Naive thymus-derived CD8-positive, alpha-beta T cell (primary cell): Measurements from ENCODE around the gene GNAL. TPM values are rescaled to one million over a fixed set of nuclear protein-coding genes. Genes with fewer than 3 reads are reported as not detected.

Experiments
- ATAC-seq, 2 donors: fragments of 150-1000 bp; cut with Tn5 transposase in 1 of 2; sonication (Bioruptor Pico), chemical (Tn5 transposase) in 1 of 2; 1 replicate in 1 of 2; 2 replicates in 1 of 2; pipeline ENCODE4 v1.10.0; 2021; ENCODE audit warnings: mild to moderate bottlenecking in 2 of 2, moderate library complexity in 2 of 2
- POLR2A ChIA-PET: fragments of 350-600 bp; sonication (Branson Sonifier 250); formaldehyde crosslinking; loops from one replicate; lab custom pipeline; 2021; ENCODE audit warnings: antibody characterized with exemption; lab: Charles Lee
- DNase-seq, 10 donors: peaks; one replicate each; pipeline versions ENCODE4 v3.0.0 to v3.0.0-alpha.2; 2020 to 2022
- H3K27ac Mint-ChIP-seq, 10 donors: one replicate each; pipeline ENCODE4 v1.8.0; 2020 to 2022; ENCODE audit warnings: mild to moderate bottlenecking in 10 of 10, mixed read lengths in 10 of 10, moderate library complexity in 4 of 10, inconsistent platforms in 1 of 10
- H3K27me3 Mint-ChIP-seq, 5 donors: one replicate each; pipeline ENCODE4 v1.8.0; 2021 to 2022; ENCODE audit warnings: mixed read lengths in 5 of 5
- H3K36me3 Mint-ChIP-seq, 3 donors: one replicate each; pipeline ENCODE4 v1.8.0; 2020 to 2022; ENCODE audit warnings: mixed read lengths in 3 of 3, mild to moderate bottlenecking in 2 of 3, inconsistent platforms in 1 of 3
- H3K4me1 Mint-ChIP-seq, 4 donors: one replicate each; pipeline ENCODE4 v1.8.0; 2021 to 2022; ENCODE audit warnings: mixed read lengths in 4 of 4
- H3K4me3 Mint-ChIP-seq, 10 donors: one replicate each; pipeline ENCODE4 v1.8.0; 2020 to 2022; ENCODE audit warnings: mild to moderate bottlenecking in 10 of 10, mixed read lengths in 10 of 10, moderate library complexity in 6 of 10, inconsistent platforms in 1 of 10
- H3K9me3 Mint-ChIP-seq, 9 donors: one replicate each; pipeline ENCODE4 v1.8.0; 2020 to 2022; ENCODE audit warnings: mixed read lengths in 9 of 9, mild to moderate bottlenecking in 3 of 9, inconsistent platforms in 1 of 9, moderate library complexity in 1 of 9
- polyA plus RNA-seq, 3 donors: library from polyadenylated mRNA; unstranded; fragments of 300-500 nt; fragmentation: Illumina TruSeq; gene quantifications; one replicate each; pipeline ENCODE4 v1.2.3, GENCODE V29; 2021
- total RNA-seq, 8 experiments: library from RNA in 2 of 8; stranded (reverse) in 2 of 8; gene quantifications; one replicate each; pipeline ENCODE4 v1.2.3 and lab custom pipeline; 2021 to 2026

The GNAL gene
- total and polyA plus RNA-seq, 5 experiments from 2014 or later = 0.06 to 1.1 (median 0.41) TPM; not detected in 1

GRCh38 chr18:11865071-11865470, 176.0 kb downstream of the GNAL start:
- H3K4me1 Mint-ChIP-seq = peaks cover 0 to 4% (median 2%) of the 10 kb centered on the region in 4 donors
- H3K27ac Mint-ChIP-seq = peak overlapping the region in 1 of 10 donors; percentile 49
- H3K9me3 Mint-ChIP-seq = no peaks in the 10 kb centered on the region
- peaks cover 2 to 29% (median 4%) of the 10 kb centered on the region in 5 donors for H3K27me3 Mint-ChIP-seq
- POLR2A ChIA-PET = interaction anchor here (0.7 kb wide), 1 partner anchor 45 kb away, joined by 4 read pairs; no protein-coding TSS in a partner anchor
- ATAC-seq = no peak
- H3K4me3 Mint-ChIP-seq = no peak overlapping the region
- no peaks in the 10 kb centered on the region for H3K36me3 Mint-ChIP-seq
- DNase-seq = no peak

- no peak overlapping the region for H3K27ac Mint-ChIP-seq
- H3K36me3 Mint-ChIP-seq = no peaks in the 10 kb centered on the region
- POLR2A ChIA-PET = no interaction called here
- no peak for DNase-seq
- H3K27me3 Mint-ChIP-seq = peaks cover 2 to 29% (median 4%) of the 10 kb centered on the region in 5 donors
- peaks cover 0 to 4% (median 2%) of the 10 kb centered on the region in 4 donors for H3K4me1 Mint-ChIP-seq
- ATAC-seq = no peak
- H3K4me3 Mint-ChIP-seq = no peak overlapping the region
- H3K9me3 Mint-ChIP-seq = no peaks in the 10 kb centered on the region
Measured at GRCh38 chr18:11866329-11866728, 177.3 kb downstream of the GNAL start.

DNA sequence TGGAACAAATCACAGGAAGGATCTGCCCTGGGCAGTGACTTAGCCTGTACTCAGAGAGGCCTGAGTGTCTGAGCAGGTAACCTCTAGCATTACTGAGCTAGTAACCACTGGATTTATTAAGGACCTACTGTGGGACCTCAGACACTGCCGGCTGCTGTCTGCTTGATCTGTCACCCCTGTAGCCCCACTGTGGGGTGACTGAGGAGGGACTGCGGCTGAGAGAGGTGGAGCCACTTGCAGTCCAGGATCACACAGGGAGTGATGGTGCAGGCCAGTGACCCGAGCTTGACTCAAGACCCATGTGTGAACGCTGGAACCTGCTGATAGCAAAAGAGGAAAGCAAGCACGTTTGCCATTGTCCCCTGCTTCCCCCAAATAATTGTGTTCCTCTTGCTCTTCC, 177.7 kb downstream of the GNAL start:
- Mint-ChIP-seq H3K4me1 (peaks cover 0 to 4% (median under 1%) of the 10 kb centered on the region in 4 donors), H3K27me3 (peaks cover 2 to 29% (median 6%) of the 10 kb centered on the region in 5 donors), H3K4me3 (no peak overlapping the region), H3K9me3 (no peaks in the 10 kb centered on the region), H3K36me3 (no peaks in the 10 kb centered on the region), H3K27ac (no peak overlapping the region)
- no peak for ATAC-seq
- no peak for DNase-seq
- POLR2A ChIA-PET = no interaction called here

- Mint-ChIP-seq H3K4me1 (peaks cover 0 to 4% (median 0%) of the 10 kb centered on the region in 4 donors), H3K9me3 (no peaks in the 10 kb centered on the region), H3K27me3 (peaks cover 2 to 29% (median 6%) of the 10 kb centered on the region in 5 donors), H3K4me3 (no peak overlapping the region), H3K36me3 (no peaks in the 10 kb centered on the region), H3K27ac (no peak overlapping the region)
- POLR2A ChIA-PET = no interaction called here
- DNase-seq (no peak), ATAC-seq (no peak)
Measured at GRCh38 chr18:11868230-11868629, 179.2 kb downstream of the GNAL start.

DNA sequence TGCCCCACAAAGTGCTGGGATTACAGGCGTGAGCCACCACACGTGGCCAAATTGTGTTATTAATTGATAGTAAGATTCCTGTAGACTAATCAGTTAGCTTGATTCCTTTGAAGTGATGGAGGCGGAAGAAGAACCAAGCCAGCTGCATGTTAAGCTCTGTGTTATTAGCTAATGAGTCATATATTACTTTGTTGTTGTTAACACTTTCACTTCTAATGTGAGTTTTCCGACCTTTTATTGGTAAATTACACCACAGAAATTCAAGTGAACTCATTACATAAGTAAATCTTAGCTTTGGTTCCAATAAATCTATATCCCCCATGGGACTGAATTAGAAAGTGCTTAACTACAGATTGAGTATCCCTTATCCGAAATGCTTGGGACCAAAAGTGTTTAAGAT, 182.4 kb downstream of the GNAL start:
- Mint-ChIP-seq H3K4me3 (no peak overlapping the region), H3K4me1 (peaks cover 0 to 4% (median under 1%) of the 10 kb centered on the region in 4 donors), H3K9me3 (peaks cover 0 to 9% (median 0%) of the 10 kb centered on the region in 9 donors), H3K27me3 (peaks cover 0 to 13% (median 2%) of the 10 kb centered on the region in 5 donors), H3K27ac (no peak overlapping the region), H3K36me3 (peaks cover 0 to 3% (median 0%) of the 10 kb centered on the region in 3 donors)
- POLR2A ChIA-PET = no interaction called here
- ATAC-seq (no peak), DNase-seq (no peak)

GRCh38 chr18:11872479-11873136, 183.5 kb downstream of the GNAL start:
- Mint-ChIP-seq H3K4me3 (no peak overlapping the region), H3K4me1 (peaks cover 0 to 4% (median under 1%) of the 10 kb centered on the region in 4 donors), H3K9me3 (peaks cover 0 to 9% (median 0%) of the 10 kb centered on the region in 9 donors), H3K36me3 (peaks cover 0 to 3% (median 0%) of the 10 kb centered on the region in 3 donors), H3K27ac (no peak overlapping the region), H3K27me3 (peaks cover 0 to 7% (median 0%) of the 10 kb centered on the region in 5 donors)
- POLR2A ChIA-PET = no interaction called here
- DNase-seq (peak in 2 of 10 donors; percentile 9 to 11), ATAC-seq (no peak)

- Mint-ChIP-seq H3K36me3 (peaks cover 0 to 3% (median 0%) of the 10 kb centered on the region in 3 donors), H3K4me1 (peaks cover 0 to 2% (median 0%) of the 10 kb centered on the region in 4 donors), H3K9me3 (peaks cover 0 to 9% (median 0%) of the 10 kb centered on the region in 9 donors), H3K4me3 (no peak overlapping the region), H3K27ac (no peak overlapping the region), H3K27me3 (peaks cover 0 to 2% (median 0%) of the 10 kb centered on the region in 5 donors)
- POLR2A ChIA-PET = interaction anchor here (1.0 kb wide), 1 partner anchor 22 kb away, joined by 3 read pairs; no protein-coding TSS in a partner anchor
- ATAC-seq = no peak
- no peak for DNase-seq
Measured at GRCh38 chr18:11873670-11874340, 184.7 kb downstream of the GNAL start.

DNA sequence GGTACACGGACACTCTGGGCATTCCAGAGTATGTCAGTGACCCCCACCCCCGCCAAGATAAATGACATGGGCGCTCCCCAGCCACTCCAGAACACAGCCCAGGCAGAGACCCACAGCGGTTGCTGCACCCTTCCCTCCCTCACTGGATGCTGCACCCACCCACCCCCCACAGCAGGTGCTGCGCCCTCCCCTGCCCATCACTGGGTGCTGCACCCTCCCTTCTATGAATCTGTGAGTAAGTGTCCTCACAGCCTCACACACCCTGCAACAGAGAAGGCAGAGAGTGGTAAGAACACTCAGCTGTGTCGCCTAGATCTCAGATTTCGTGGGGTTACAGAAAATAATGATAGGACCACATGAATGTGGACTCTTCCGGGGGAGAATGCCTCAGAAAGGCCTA, 185.6 kb downstream of the GNAL start:
- Mint-ChIP-seq H3K9me3 (peaks cover 0 to 9% (median 0%) of the 10 kb centered on the region in 9 donors), H3K36me3 (peaks cover 0 to 3% (median 0%) of the 10 kb centered on the region in 3 donors), H3K4me3 (no peak overlapping the region), H3K27me3 (peaks cover 0 to 2% (median 0%) of the 10 kb centered on the region in 5 donors), H3K4me1 (peaks cover 0 to 4% (median under 1%) of the 10 kb centered on the region in 4 donors), H3K27ac (peak overlapping the region in 1 of 10 donors; percentile 22)
- DNase-seq (no peak), ATAC-seq (no peak)
- POLR2A ChIA-PET = no interaction called here

DNA sequence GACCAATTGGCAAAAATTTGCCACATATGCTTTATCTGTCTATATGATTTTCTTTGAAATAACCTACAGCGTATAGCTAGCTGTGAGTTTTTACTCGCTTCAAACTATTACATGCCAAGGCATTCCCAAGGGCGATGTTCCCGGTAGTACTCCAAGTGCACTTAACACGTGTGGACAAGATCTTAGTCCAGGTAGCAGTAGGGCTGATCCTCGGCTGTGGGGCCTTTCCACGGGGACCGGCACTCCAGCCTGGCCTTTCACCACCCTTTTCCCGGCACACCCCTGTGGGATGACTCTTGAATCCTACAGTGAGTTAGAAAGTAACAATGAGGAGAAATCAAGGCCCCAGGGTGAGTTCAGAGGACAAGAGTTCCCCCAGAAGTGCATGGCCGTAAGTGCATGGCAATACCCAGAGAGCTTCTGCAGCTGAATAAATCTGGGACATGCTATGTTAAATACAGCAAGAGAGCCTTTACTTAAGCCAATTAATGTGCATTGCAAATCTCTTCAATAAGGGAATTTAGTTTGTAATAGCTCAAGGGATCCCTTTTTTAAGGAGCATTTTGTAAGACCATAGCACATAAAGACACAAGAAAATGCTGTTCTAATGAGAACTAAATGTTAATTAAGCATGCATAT, 188.6 kb downstream of the GNAL start:
- Mint-ChIP-seq H3K9me3 (peaks cover 0 to 9% (median 0%) of the 10 kb centered on the region in 9 donors), H3K27me3 (no peaks in the 10 kb centered on the region), H3K36me3 (peaks cover 0 to 13% (median 10%) of the 10 kb centered on the region in 3 donors), H3K27ac (no peak overlapping the region), H3K4me3 (no peak overlapping the region), H3K4me1 (peaks cover 0 to 10% (median 3%) of the 10 kb centered on the region in 4 donors)
- no peak for ATAC-seq
- POLR2A ChIA-PET = interaction anchor here (0.6 kb wide), 1 partner anchor 27 kb away, joined by 3 read pairs; no protein-coding TSS in a partner anchor
- DNase-seq = no peak

DNA sequence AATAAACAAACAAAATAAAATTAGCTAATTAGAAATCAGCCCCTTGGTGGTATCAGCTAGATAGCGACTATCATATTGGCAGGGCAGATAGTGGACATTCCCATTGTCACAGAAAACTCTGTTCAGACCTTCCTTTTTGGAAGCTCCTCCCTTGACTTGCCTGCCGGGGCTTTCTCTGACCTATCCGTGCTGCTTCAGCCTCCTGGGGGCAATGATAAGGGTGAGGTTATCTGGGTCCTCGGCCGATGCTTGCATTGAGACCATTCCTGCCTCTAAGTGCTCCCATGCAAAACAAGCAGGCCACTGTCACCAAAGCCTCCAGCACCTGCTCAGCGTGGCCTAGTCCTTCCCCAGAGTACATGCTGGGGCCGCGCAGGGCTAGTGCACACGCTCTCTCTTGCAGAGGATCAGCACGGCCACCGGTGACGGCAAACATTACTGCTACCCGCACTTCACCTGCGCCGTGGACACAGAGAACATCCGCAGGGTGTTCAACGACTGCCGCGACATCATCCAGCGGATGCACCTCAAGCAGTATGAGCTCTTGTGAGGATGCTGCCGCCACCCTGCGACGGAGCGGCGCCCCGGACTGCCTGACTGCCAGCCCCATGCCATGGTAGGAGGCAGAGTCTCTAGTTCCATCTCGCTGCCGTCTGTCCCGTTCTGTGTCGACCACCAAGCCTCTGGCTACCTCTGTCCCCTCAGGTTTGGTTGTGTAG, 191.7 kb downstream of the GNAL start:
- H3K27ac Mint-ChIP-seq = peak overlapping the region in 1 of 10 donors; percentile 37
- peaks cover 0 to 33% (median 15%) of the 10 kb centered on the region in 3 donors for H3K36me3 Mint-ChIP-seq

DNA sequence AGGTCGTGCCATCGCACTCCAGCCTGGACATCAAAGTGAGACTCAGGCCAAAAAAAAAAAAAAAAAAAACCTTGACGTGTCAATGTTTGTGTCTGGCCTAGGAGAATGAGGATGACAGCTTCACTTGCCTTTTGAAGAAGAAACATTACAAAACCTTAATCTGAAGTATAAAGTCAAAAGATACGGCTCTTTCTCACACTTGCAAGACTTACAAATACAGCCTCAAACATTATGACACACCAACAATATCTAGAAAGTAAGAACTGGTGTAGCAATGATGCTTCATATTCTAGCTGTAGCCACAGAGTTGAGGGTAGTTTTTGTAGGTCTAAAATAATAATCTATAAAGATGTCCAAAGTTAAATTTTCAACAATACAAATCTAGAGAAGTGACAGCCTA, 193.6 kb downstream of the GNAL start:
- H3K9me3 Mint-ChIP-seq = no peaks in the 10 kb centered on the region
- H3K27me3 Mint-ChIP-seq = no peaks in the 10 kb centered on the region
- no peak for ATAC-seq
- DNase-seq = no peak
- POLR2A ChIA-PET = no interaction called here
- H3K4me1 Mint-ChIP-seq = peaks cover 0 to 28% (median 3%) of the 10 kb centered on the region in 4 donors
- no peak overlapping the region for H3K4me3 Mint-ChIP-seq
- H3K27ac Mint-ChIP-seq = peak overlapping the region in 1 of 10 donors; percentile 61
- H3K36me3 Mint-ChIP-seq = peaks cover 0 to 49% (median 15%) of the 10 kb centered on the region in 3 donors

More for the DNA sequence above, 191.7 kb downstream of the GNAL start:
- peaks cover 0 to 2% (median 0%) of the 10 kb centered on the region in 9 donors for H3K9me3 Mint-ChIP-seq
- no peak overlapping the region for H3K4me3 Mint-ChIP-seq
- peaks cover 0 to 28% (median 3%) of the 10 kb centered on the region in 4 donors for H3K4me1 Mint-ChIP-seq
- H3K27me3 Mint-ChIP-seq = no peaks in the 10 kb centered on the region
- ATAC-seq = no peak
- POLR2A ChIA-PET = no interaction called here
- no peak for DNase-seq

DNA sequence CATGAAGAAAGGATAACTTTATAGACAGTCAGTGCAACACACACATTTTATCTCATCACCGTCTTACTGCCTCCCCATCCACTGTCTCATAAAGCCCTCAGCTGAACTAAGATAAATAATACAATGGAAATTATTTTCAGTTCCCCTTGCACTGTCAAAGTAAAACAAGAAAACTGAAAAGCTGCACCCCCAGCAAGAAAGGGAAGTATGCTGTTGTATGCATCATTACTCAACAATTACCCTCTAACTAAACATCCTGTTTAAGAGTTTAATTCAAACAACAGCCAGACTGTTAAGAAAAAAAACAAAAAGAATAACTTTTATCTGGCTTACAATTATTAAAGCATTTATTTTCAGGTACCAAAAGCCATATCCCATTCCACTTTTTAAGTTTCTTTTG, 194.1 kb downstream of the GNAL start:
- peaks cover 0 to 55% (median 15%) of the 10 kb centered on the region in 3 donors for H3K36me3 Mint-ChIP-seq
- POLR2A ChIA-PET = no interaction called here
- H3K4me3 Mint-ChIP-seq = no peak overlapping the region
- H3K9me3 Mint-ChIP-seq = no peaks in the 10 kb centered on the region
- H3K4me1 Mint-ChIP-seq = peaks cover 0 to 28% (median 3%) of the 10 kb centered on the region in 4 donors
- peak overlapping the region in 5 of 10 donors; percentile 29 to 61 (median 52) for H3K27ac Mint-ChIP-seq
- H3K27me3 Mint-ChIP-seq = no peaks in the 10 kb centered on the region
- DNase-seq (no peak), ATAC-seq (peak in 1 of 2 donors; percentile 39)
